Measurements from ENCODE around the gene ADGRV1.

The ADGRV1 gene

DNA sequence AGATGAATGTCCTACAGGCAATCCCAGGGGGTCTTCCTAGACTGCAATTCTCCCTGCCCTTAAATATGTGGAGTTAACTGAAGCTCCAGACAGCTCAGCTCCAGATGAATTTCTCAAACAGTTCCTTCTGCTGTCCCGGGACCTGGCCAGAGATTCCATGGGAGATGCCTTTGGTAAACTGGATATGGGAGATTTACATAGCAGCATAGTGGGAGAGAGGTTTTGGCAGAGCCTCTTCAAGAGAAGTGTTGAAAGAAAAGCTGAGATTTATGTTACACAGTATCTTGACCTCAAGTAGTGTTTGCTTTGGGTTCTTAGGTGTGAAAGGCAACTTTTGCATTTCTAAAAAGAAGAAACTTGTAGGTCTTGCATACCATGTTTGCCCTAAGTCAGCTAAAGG is 459.6 kb downstream of the ADGRV1 start:
- Histone ChIP-seq H3K27me3 (ENCODE audit: insufficient read depth, insufficient read length) (no peaks in the 10 kb centered on the region), H3K9me3 (ENCODE audit: insufficient read depth, low read length) (no peaks in the 10 kb centered on the region), H3K9ac (ENCODE audit: insufficient read length, low read depth) (no peak overlapping the region), H3K4me1 (ENCODE audit: insufficient read depth, insufficient read length) (no peaks in the 10 kb centered on the region), H3K4me3 (ENCODE audit: insufficient read length, low read depth) (no peak overlapping the region), H3K36me3 (ENCODE audit: insufficient read depth, insufficient read length, low read length) (no peaks in the 10 kb centered on the region)
- TF ChIP-seq SUZ12 (IDR thresholded peaks at IDR 0.05; ENCODE audit: extremely low read depth, insufficient read depth, insufficient read length) (no peak), ZNF274 (IDR thresholded peaks at IDR 0.05; ENCODE audit: low read depth, low read length) (no peak), YY1 (IDR thresholded peaks at IDR 0.05; ENCODE audit: insufficient read depth, insufficient read length) (no peak)
- no peak for DNase-seq (ENCODE audit: low read depth, low spot score)

DNA sequence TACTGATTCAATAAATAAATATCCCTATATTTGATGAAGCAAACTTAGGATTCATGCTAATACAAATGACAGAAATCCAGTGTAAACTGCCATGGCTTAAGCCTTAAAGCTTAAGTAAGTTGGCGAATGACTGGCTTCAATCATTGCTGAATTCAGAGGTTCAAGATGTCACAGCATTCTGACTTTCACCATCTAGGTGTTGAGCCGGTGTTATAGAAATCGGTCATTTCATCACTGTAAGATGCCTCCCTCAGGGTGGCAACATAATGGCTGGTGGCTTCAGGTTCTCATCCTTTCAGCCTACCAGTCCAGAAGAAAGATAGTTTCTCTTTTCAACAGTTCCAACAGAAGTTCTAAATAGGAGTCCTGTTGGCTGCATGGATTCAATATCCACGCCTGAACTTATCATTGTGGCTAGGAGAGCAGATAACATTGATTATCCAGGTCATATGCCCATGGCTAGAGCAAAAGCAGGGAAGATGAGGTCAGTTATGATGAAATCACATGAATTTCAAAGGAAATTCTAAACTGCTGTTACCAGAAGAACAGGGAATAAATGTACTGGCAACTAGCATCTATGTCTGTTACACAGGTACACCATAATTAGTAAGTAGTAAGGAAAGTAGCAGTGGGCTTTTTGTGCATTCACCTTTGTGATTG is 460.2 kb downstream of the ADGRV1 start:
- no peak for TF ChIP-seq YY1 (IDR thresholded peaks at IDR 0.05; ENCODE audit: insufficient read depth, insufficient read length)
- TF ChIP-seq ZNF274 (IDR thresholded peaks at IDR 0.05; ENCODE audit: low read depth, low read length): no peak
- TF ChIP-seq SUZ12 (IDR thresholded peaks at IDR 0.05; ENCODE audit: extremely low read depth, insufficient read depth, insufficient read length): no peak
- DNase-seq (ENCODE audit: low read depth, low spot score): no peak
- H3K36me3 ChIP-seq (ENCODE audit: insufficient read depth, insufficient read length, low read length): no peaks in the 10 kb centered on the region
- no peak overlapping the region for H3K9ac ChIP-seq (ENCODE audit: insufficient read length, low read depth)
- no peak overlapping the region for H3K4me3 ChIP-seq (ENCODE audit: insufficient read length, low read depth)
- no peaks in the 10 kb centered on the region for H3K4me1 ChIP-seq (ENCODE audit: insufficient read depth, insufficient read length)
- H3K9me3 ChIP-seq (ENCODE audit: insufficient read depth, low read length): no peaks in the 10 kb centered on the region
- no peaks in the 10 kb centered on the region for H3K27me3 ChIP-seq (ENCODE audit: insufficient read depth, insufficient read length)

DNA sequence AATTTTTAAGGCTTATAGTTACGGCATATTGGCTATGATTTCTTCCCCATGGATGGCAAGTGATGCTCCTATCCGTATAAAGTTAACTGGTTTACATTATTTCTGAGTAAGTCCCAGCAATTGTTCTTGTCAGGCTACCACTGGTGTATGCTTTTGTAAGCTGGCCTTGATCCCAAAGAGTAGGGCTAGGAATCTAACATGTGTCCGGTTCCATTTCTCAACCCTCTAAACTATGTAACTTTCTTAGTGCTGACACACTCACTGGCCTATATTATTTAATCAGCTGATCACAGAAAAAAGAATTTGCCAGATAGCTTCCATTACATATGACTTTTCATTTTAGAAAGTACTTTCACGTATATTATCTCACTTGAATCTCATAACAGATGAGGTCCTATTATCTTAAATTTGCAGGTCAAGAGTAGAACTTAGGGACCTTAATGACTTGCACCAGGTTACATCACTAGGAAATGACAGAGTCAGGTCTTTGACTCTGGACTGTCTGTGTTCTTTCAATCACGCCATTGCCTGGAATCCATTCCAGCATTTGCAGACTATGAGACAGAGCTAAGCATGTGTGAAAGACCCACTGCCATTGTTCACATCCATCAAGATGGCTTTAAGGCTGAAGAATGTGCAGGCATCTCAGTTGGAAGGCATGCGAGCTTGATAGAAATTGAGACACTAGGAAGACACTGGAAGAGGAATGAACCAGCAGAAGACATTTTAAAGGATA is 461.6 kb downstream of the ADGRV1 start:
- DNase-seq (ENCODE audit: low read depth, low spot score): no peak
- Histone ChIP-seq H3K4me1 (ENCODE audit: insufficient read depth, insufficient read length) (no peaks in the 10 kb centered on the region), H3K36me3 (ENCODE audit: insufficient read depth, insufficient read length, low read length) (no peaks in the 10 kb centered on the region), H3K27me3 (ENCODE audit: insufficient read depth, insufficient read length) (no peaks in the 10 kb centered on the region), H3K9ac (ENCODE audit: insufficient read length, low read depth) (no peak overlapping the region), H3K4me3 (ENCODE audit: insufficient read length, low read depth) (no peak overlapping the region), H3K9me3 (ENCODE audit: insufficient read depth, low read length) (no peaks in the 10 kb centered on the region)
- no peak for TF ChIP-seq YY1 (IDR thresholded peaks at IDR 0.05; ENCODE audit: insufficient read depth, insufficient read length)
- no peak for TF ChIP-seq SUZ12 (IDR thresholded peaks at IDR 0.05; ENCODE audit: extremely low read depth, insufficient read depth, insufficient read length)
- TF ChIP-seq ZNF274 (IDR thresholded peaks at IDR 0.05; ENCODE audit: low read depth, low read length): no peak

DNA sequence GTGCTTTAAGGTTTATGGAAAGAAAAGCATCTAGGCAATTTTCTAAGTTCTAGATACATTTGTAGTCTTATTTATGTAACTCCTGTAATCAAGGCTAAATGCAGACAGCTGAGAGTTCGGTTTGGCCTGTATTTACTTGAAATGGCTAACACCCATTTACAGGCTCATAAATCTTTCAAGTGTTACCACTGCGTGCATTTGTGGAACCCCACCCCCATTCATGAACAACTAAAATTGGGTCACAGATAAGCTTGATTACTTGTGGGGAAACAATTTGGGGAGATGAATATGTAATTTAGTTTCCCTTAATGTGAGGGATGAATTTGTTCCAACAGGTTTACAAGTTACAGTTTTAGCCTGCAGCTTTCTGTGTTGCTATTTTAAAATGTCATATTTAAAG is 463.9 kb downstream of the ADGRV1 start:
- Histone ChIP-seq H3K36me3 (ENCODE audit: insufficient read depth, insufficient read length, low read length) (no peaks in the 10 kb centered on the region), H3K9me3 (ENCODE audit: insufficient read depth, low read length) (no peaks in the 10 kb centered on the region), H3K9ac (ENCODE audit: insufficient read length, low read depth) (no peak overlapping the region), H3K27me3 (ENCODE audit: insufficient read depth, insufficient read length) (no peaks in the 10 kb centered on the region), H3K4me1 (ENCODE audit: insufficient read depth, insufficient read length) (no peaks in the 10 kb centered on the region), H3K4me3 (ENCODE audit: insufficient read length, low read depth) (no peak overlapping the region)
- TF ChIP-seq ZNF274 (IDR thresholded peaks at IDR 0.05; ENCODE audit: low read depth, low read length): no peak
- no peak for TF ChIP-seq SUZ12 (IDR thresholded peaks at IDR 0.05; ENCODE audit: extremely low read depth, insufficient read depth, insufficient read length)
- no peak for TF ChIP-seq YY1 (IDR thresholded peaks at IDR 0.05; ENCODE audit: insufficient read depth, insufficient read length)
- no peak for DNase-seq (ENCODE audit: low read depth, low spot score)

DNA sequence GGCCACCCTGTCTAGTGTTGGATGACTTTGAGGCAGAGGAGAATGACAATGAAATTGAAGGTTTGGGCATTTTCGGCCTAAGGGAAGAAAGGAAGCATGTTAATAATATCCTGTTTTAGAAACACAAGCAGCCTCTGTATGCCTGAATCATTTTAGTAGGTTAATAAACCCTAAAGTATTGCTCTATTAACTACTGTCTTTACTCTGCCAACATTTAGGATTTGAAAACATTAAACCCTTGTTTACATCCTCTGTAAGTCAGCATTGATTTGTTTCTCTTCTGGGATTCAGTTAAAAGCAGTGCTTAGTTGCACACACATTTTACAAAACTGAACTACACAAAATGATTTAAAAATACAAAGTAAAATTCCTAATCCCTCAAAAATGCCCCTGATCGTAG is 465.6 kb downstream of the ADGRV1 start:
- Histone ChIP-seq H3K9ac (ENCODE audit: insufficient read length, low read depth) (no peak overlapping the region), H3K27me3 (ENCODE audit: insufficient read depth, insufficient read length) (no peaks in the 10 kb centered on the region), H3K36me3 (ENCODE audit: insufficient read depth, insufficient read length, low read length) (no peaks in the 10 kb centered on the region), H3K4me1 (ENCODE audit: insufficient read depth, insufficient read length) (no peaks in the 10 kb centered on the region), H3K9me3 (ENCODE audit: insufficient read depth, low read length) (no peaks in the 10 kb centered on the region), H3K4me3 (ENCODE audit: insufficient read length, low read depth) (no peak overlapping the region)
- TF ChIP-seq SUZ12 (IDR thresholded peaks at IDR 0.05; ENCODE audit: extremely low read depth, insufficient read depth, insufficient read length) (no peak), YY1 (IDR thresholded peaks at IDR 0.05; ENCODE audit: insufficient read depth, insufficient read length) (no peak), ZNF274 (IDR thresholded peaks at IDR 0.05; ENCODE audit: low read depth, low read length) (no peak)
- DNase-seq (ENCODE audit: low read depth, low spot score): no peak

DNA sequence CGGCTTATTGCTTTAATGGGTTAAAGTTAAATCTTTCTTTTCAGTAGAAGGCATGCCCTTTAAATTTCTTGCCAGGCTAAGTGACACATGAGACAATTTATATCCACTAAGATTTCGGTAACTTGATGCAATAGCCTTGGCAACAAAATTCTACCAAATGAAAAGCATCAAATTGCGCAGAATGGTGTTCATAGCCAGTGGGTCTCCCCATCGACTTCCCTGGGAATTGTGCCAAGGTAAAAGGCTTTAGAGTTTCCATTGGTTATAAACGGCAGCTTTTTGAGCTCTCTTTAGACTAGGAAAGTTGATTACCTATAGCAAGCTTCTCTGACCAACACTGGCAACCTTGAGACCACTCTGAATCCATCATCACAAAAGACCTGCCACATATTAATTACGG is 466.1 kb downstream of the ADGRV1 start:
- no peaks in the 10 kb centered on the region for H3K9me3 ChIP-seq (ENCODE audit: insufficient read depth, low read length)
- no peak overlapping the region for H3K9ac ChIP-seq (ENCODE audit: insufficient read length, low read depth)
- DNase-seq (ENCODE audit: low read depth, low spot score): no peak
- H3K4me3 ChIP-seq (ENCODE audit: insufficient read length, low read depth): no peak overlapping the region
- no peaks in the 10 kb centered on the region for H3K27me3 ChIP-seq (ENCODE audit: insufficient read depth, insufficient read length)
- no peaks in the 10 kb centered on the region for H3K36me3 ChIP-seq (ENCODE audit: insufficient read depth, insufficient read length, low read length)
- no peaks in the 10 kb centered on the region for H3K4me1 ChIP-seq (ENCODE audit: insufficient read depth, insufficient read length)
- no peak for TF ChIP-seq ZNF274 (IDR thresholded peaks at IDR 0.05; ENCODE audit: low read depth, low read length)
- TF ChIP-seq YY1 (IDR thresholded peaks at IDR 0.05; ENCODE audit: insufficient read depth, insufficient read length): no peak
- no peak for TF ChIP-seq SUZ12 (IDR thresholded peaks at IDR 0.05; ENCODE audit: extremely low read depth, insufficient read depth, insufficient read length)

DNA sequence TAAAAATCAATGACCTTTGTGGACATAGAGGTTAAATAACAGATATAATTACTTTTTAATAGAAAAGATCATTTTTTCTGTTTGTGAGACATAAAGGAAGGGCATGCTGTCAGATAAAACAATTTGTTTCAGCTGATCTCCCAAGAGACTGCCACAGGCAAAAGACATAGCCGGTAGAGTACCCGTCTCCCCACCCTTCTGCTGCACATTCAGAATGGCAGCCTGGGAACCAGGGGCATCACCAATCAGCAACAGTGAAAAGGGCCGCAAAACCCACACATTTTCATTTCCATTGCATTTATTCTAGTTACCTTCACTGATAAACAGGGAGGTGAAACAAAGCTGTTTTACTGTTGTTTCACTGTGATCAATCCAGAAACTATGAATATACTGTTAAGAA is 466.9 kb downstream of the ADGRV1 start:
- no peak for TF ChIP-seq SUZ12 (IDR thresholded peaks at IDR 0.05; ENCODE audit: extremely low read depth, insufficient read depth, insufficient read length)
- TF ChIP-seq ZNF274 (IDR thresholded peaks at IDR 0.05; ENCODE audit: low read depth, low read length): no peak
- TF ChIP-seq YY1 (IDR thresholded peaks at IDR 0.05; ENCODE audit: insufficient read depth, insufficient read length): no peak
- H3K27me3 ChIP-seq (ENCODE audit: insufficient read depth, insufficient read length): no peaks in the 10 kb centered on the region
- no peaks in the 10 kb centered on the region for H3K9me3 ChIP-seq (ENCODE audit: insufficient read depth, low read length)
- no peak for DNase-seq (ENCODE audit: low read depth, low spot score)
- no peaks in the 10 kb centered on the region for H3K4me1 ChIP-seq (ENCODE audit: insufficient read depth, insufficient read length)
- H3K4me3 ChIP-seq (ENCODE audit: insufficient read length, low read depth): no peak overlapping the region
- no peaks in the 10 kb centered on the region for H3K36me3 ChIP-seq (ENCODE audit: insufficient read depth, insufficient read length, low read length)
- no peak overlapping the region for H3K9ac ChIP-seq (ENCODE audit: insufficient read length, low read depth)
